CD14-positive monocyte (primary cell): Measurements from ENCODE around the gene RPL36AL. TPM values are rescaled to one million over a fixed set of nuclear protein-coding genes. Genes with fewer than 3 reads are reported as not detected.
A peak's percentile ranks its signal among the peaks of the same experiment; 100 is the strongest.

ENCODE experiments used
- DNase-seq, 3 donors: peaks; one replicate each; pipeline ENCODE4 v3.0.0-alpha.2; 2011 to 2022
- H2AFZ ChIP-seq: 2 replicates; pipeline ENCODE4 v1.6.0; 2012; ENCODE audit warnings: mild to moderate bottlenecking, low read depth, low read length, inconsistent platforms; ENCODE audit not compliant: insufficient read depth, poor library complexity, severe bottlenecking
- H3K27ac ChIP-seq, 2 donors: 1 replicate in 1 of 2; 2 replicates in 1 of 2; pipeline ENCODE4 v1.5.1; 2012 to 2013; ENCODE audit warnings: low read length in 2 of 2, control low read depth in 1 of 2, inconsistent platforms in 1 of 2, low read depth in 1 of 2, mild to moderate bottlenecking in 1 of 2
- H3K27me3 ChIP-seq, 2 donors: one replicate each; pipeline versions ENCODE4 v1.6.0 to v1.6.1; 2011 to 2013; ENCODE audit warnings: low read length in 2 of 2; ENCODE audit not compliant: control insufficient read depth in 2 of 2, insufficient read depth in 2 of 2
- H3K36me3 ChIP-seq, 2 donors: replicated peaks in 1 of 2; 1 replicate in 1 of 2; 2 replicates in 1 of 2; pipeline versions ENCODE4 v1.5.1 to v1.6.1; 2012 to 2013; ENCODE audit warnings: low read length in 2 of 2, control low read depth in 1 of 2, inconsistent platforms in 1 of 2, mild to moderate bottlenecking in 1 of 2; ENCODE audit not compliant: insufficient read depth in 2 of 2, control insufficient read depth in 1 of 2
- H3K4me1 ChIP-seq, 2 donors: 1 replicate in 1 of 2; 2 replicates in 1 of 2; pipeline versions ENCODE4 v1.5.1 to v1.6.1; 2012 to 2013; ENCODE audit warnings: low read length in 2 of 2, control low read depth in 1 of 2, inconsistent platforms in 1 of 2, mild to moderate bottlenecking in 1 of 2, moderate library complexity in 1 of 2; ENCODE audit not compliant: insufficient read depth in 2 of 2, control insufficient read depth in 1 of 2
- H3K4me2 ChIP-seq: replicated peaks from 2 replicates; pipeline ENCODE3; 2012; ENCODE audit warnings: low read length, moderate library complexity, mild to moderate bottlenecking; ENCODE audit not compliant: poor library complexity, severe bottlenecking; ENCODE audit errors: extremely low read depth
- H3K4me3 ChIP-seq, 3 experiments: fragments of 200-600 bp in 1 of 3; sonication (generic) in 1 of 3; replicated peaks in 1 of 3; 1 replicate in 2 of 3; 2 replicates in 1 of 3; pipeline ENCODE4 v1.5.1; 2011 to 2013; ENCODE audit warnings: low read length in 3 of 3, mild to moderate bottlenecking in 3 of 3, control low read depth in 2 of 3, low read depth in 2 of 3, inconsistent platforms in 1 of 3, moderate library complexity in 1 of 3
- H3K79me2 ChIP-seq: 2 replicates; pipeline ENCODE4 v1.6.0; 2012; ENCODE audit warnings: mild to moderate bottlenecking, control low read depth, inconsistent platforms, low read length, moderate library complexity; ENCODE audit not compliant: insufficient read depth
- H3K9ac ChIP-seq: 2 replicates; pipeline ENCODE4 v1.6.0; 2017; ENCODE audit warnings: low read length, mild to moderate bottlenecking; ENCODE audit not compliant: insufficient read depth, poor library complexity, severe bottlenecking
- H3K9me3 ChIP-seq, 2 donors: replicated peaks in 1 of 2; 1 replicate in 1 of 2; 2 replicates in 1 of 2; pipeline versions ENCODE4 v1.5.1 to v1.6.1; 2012 to 2013; ENCODE audit warnings: low read length in 2 of 2, control low read depth in 1 of 2; ENCODE audit not compliant: control insufficient read depth in 1 of 2, insufficient read depth in 1 of 2
- H4K20me1 ChIP-seq: 2 replicates; pipeline ENCODE4 v1.6.0; 2012; ENCODE audit warnings: mild to moderate bottlenecking, low read length, control low read depth, moderate library complexity; ENCODE audit not compliant: insufficient read depth
- H3K27ac Mint-ChIP-seq, 7 donors: one replicate each; pipeline ENCODE4 v1.8.0; 2020; ENCODE audit warnings: mild to moderate bottlenecking in 7 of 7, mixed read lengths in 7 of 7, moderate library complexity in 6 of 7, inconsistent platforms in 2 of 7
- H3K27me3 Mint-ChIP-seq, 3 donors: one replicate each; pipeline ENCODE4 v1.8.0; 2021 to 2022; ENCODE audit warnings: low read depth in 3 of 3, mild to moderate bottlenecking in 3 of 3, mixed read lengths in 3 of 3, moderate library complexity in 3 of 3, inconsistent platforms in 1 of 3
- H3K36me3 Mint-ChIP-seq, 2 donors: one replicate each; pipeline ENCODE4 v1.8.0; 2020; ENCODE audit warnings: mixed read lengths in 2 of 2, inconsistent platforms in 1 of 2, mild to moderate bottlenecking in 1 of 2
- H3K4me1 Mint-ChIP-seq: one replicate; pipeline ENCODE4 v1.8.0; 2020; ENCODE audit warnings: mild to moderate bottlenecking, mixed read lengths
- H3K4me3 Mint-ChIP-seq, 2 donors: one replicate each; pipeline ENCODE4 v1.8.0; 2020; ENCODE audit warnings: mild to moderate bottlenecking in 2 of 2, mixed read lengths in 2 of 2, moderate library complexity in 1 of 2
- H3K9me3 Mint-ChIP-seq, 7 donors: one replicate each; pipeline ENCODE4 v1.8.0; 2020 to 2022; ENCODE audit warnings: mixed read lengths in 7 of 7, mild to moderate bottlenecking in 6 of 7, moderate library complexity in 6 of 7, inconsistent platforms in 2 of 7
- WGBS: methylation state at CpG from one replicate; pipeline ENCODE4 v1.1.5; 2013; ENCODE audit warnings: missing lambda C conversion rate; ENCODE audit not compliant: insufficient coverage; 5-methylcytosine and 5-hydroxymethylcytosine counted together
- intact Hi-C, 2 donors: fragments of 100-400 bp; cut with micrococcal nuclease; formaldehyde crosslinking; loops; one replicate each; pipeline versions ENCODE4 v1.15.0 to v1.15.1; 2023
- polyA plus RNA-seq, 3 donors: library from polyadenylated mRNA; depleted of rRNA in 1 of 3; unstranded in 2 of 3; stranded (reverse) in 1 of 3; fragments of 300-500 nt in 2 of 3; fragments of >200 nt in 1 of 3; fragmentation: Illumina TruSeq in 2 of 3; gene quantifications; 1 replicate in 2 of 3; 2 replicates in 1 of 3; pipeline ENCODE4 v1.2.3, GENCODE V29; 2012 to 2021
- TF ChIP-seq, protein P1 (sequence below): fragments of 200-600 bp; IDR thresholded peaks from one replicate; pipeline ENCODE4 v1.8.0; 2022; ENCODE audit warnings: antibody characterized with exemption, mild to moderate bottlenecking

The RPL36AL gene
- polyA plus RNA-seq, 3 donors, result 237 to 454 (median 408) TPM

- TF ChIP-seq, protein P1, sequence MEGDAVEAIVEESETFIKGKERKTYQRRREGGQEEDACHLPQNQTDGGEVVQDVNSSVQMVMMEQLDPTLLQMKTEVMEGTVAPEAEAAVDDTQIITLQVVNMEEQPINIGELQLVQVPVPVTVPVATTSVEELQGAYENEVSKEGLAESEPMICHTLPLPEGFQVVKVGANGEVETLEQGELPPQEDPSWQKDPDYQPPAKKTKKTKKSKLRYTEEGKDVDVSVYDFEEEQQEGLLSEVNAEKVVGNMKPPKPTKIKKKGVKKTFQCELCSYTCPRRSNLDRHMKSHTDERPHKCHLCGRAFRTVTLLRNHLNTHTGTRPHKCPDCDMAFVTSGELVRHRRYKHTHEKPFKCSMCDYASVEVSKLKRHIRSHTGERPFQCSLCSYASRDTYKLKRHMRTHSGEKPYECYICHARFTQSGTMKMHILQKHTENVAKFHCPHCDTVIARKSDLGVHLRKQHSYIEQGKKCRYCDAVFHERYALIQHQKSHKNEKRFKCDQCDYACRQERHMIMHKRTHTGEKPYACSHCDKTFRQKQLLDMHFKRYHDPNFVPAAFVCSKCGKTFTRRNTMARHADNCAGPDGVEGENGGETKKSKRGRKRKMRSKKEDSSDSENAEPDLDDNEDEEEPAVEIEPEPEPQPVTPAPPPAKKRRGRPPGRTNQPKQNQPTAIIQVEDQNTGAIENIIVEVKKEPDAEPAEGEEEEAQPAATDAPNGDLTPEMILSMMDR, result no peak
- Mint-ChIP-seq H3K4me1 (peaks cover 20% of the 10 kb centered on the region), H3K27me3 (peaks cover 2 to 7% (median 7%) of the 10 kb centered on the region in 3 donors), H3K4me3 (no peak overlapping the region), H3K27ac (peak overlapping the region in 3 of 7 donors; percentile 16 to 50 (median 18)), H3K36me3 (no peaks in the 10 kb centered on the region), H3K9me3 (no peaks in the 10 kb centered on the region)
- Histone ChIP-seq H3K4me3 (no peak overlapping the region), H3K27ac (no peak overlapping the region), H3K4me2 (no peak overlapping the region), H3K9me3 (no peaks in the 10 kb centered on the region), H3K79me2 (peaks cover 24% of the 10 kb centered on the region), H3K4me1 (peaks cover 8 to 15% of the 10 kb centered on the region in 2 donors), H3K36me3 (no peaks in the 10 kb centered on the region), H3K27me3 (no peaks in the 10 kb centered on the region), H3K9ac (no peak overlapping the region), H4K20me1 (no peaks in the 10 kb centered on the region), H2AFZ (no peak overlapping the region)
- no CpG with 5 or more reads among the region's 4 CpGs for WGBS
- intact Hi-C loops, result loop anchor here in 1 of 2 donors (5.0 kb wide), 1 partner anchor 38 kb away; no protein-coding TSS in a partner anchor
- no peak for DNase-seq
These were observed 25.9 kb downstream of the RPL36AL start for GRCh38 chr14:49594347-49595091.

GRCh38 chr14:49593016-49593415 lies 27.4 kb downstream of the RPL36AL start:
- H3K9me3 ChIP-seq, result no peaks in the 10 kb centered on the region
- H3K9ac ChIP-seq, result no peak overlapping the region
- Mint-ChIP-seq H3K4me1 (peaks cover 20% of the 10 kb centered on the region), H3K4me3 (no peak overlapping the region), H3K27me3 (peaks cover 2 to 8% (median 7%) of the 10 kb centered on the region in 3 donors), H3K36me3 (no peaks in the 10 kb centered on the region), H3K27ac (no peak overlapping the region), H3K9me3 (no peaks in the 10 kb centered on the region)
- H4K20me1 ChIP-seq, result no peaks in the 10 kb centered on the region
- no peak overlapping the region for H3K4me2 ChIP-seq
- no CpG with 5 or more reads among the region's 3 CpGs for WGBS
- H3K27me3 ChIP-seq, result no peaks in the 10 kb centered on the region
- H2AFZ ChIP-seq, result no peak overlapping the region
- no peak overlapping the region for H3K27ac ChIP-seq
- peaks cover 8 to 15% of the 10 kb centered on the region in 2 donors for H3K4me1 ChIP-seq
- TF ChIP-seq, protein P1, result no peak
- no peaks in the 10 kb centered on the region for H3K36me3 ChIP-seq
- no peak overlapping the region for H3K4me3 ChIP-seq
- peaks cover 11% of the 10 kb centered on the region for H3K79me2 ChIP-seq
- no peak for DNase-seq
- intact Hi-C loops, result no loop called here
